Activated CD4-positive, CD25-positive, alpha-beta regulatory T cell treated with anti-CD3 and anti-CD28 coated beads, Interleukin-2, amount 50 U/mL, for 16 hours (primary cell): Measurements from ENCODE around the gene P2RX3.

Source experiments
- DNase-seq: peaks from one replicate; pipeline ENCODE4 v3.0.0-alpha.2; 2020; ENCODE audit warnings: low read depth, low spot score

Gene P2RX3

GRCh38 chr11:57309106-57310059 is 28.8 kb upstream of the P2RX3 start:
- DNase-seq: no peak

DNA sequence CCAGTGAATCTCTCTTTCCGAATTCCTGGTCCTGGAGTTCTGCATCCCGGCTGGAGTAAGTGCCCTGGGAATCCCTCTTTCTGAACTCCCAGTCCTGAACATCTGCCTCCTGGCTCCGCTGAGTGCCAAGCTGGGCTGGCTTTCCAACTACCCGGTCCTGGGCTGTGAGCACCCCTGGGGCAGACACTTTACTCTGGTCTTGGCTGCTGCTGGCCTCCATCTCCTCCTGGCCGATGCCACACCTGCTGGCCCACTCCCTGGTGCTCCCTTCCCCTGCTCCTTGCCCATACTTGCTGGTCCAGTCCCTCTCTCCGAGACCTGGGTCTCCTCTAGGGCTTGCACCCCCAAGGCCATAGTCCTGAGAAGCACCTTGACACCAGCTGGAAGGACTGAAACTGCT is 28.1 kb upstream of the P2RX3 start:
- no peak for DNase-seq

GRCh38 chr11:57310630-57311086 is 27.5 kb upstream of the P2RX3 start:
- no peak for DNase-seq

DNA sequence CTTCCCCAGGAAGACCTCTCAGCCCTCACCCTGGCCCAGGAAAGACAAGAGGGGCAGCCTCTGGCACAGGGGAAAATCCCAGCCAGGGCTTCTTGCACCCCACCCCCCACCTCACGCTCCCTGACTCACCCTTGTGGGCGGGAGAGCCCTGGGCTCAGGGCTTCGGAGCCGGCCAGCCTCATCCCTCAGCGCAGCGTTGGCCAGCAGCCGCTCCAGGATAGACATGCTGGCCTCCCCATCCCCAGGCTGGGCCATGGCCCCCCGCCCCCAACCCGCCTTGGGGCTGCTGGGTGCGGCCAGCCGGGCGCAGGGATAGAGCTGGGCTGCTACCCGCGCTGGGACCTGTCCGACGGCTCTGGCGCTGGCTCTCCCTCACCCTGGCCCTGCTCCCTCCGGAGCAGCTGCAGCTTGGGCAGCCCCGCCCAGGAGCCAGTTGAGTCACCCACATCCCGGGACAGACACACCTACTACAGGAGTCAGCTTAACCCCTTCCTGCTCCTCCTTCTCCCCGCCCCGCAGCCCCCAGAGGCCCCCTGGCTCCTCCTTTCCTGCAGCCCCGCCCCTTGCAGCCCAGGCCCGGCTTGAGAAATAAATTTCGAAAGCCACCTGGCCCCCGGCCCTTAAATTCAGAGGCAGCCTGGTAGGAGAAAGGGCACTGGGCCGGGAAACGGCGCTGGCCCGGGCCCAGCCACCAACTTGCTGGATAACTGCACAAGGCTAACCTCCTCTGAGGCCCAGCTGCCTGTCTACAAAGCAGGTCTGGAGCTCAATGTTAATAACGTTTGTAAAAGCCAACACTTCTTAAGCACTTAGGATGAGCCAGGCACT is 26.8 kb upstream of the P2RX3 start:
- peak; percentile 20 for DNase-seq

DNA sequence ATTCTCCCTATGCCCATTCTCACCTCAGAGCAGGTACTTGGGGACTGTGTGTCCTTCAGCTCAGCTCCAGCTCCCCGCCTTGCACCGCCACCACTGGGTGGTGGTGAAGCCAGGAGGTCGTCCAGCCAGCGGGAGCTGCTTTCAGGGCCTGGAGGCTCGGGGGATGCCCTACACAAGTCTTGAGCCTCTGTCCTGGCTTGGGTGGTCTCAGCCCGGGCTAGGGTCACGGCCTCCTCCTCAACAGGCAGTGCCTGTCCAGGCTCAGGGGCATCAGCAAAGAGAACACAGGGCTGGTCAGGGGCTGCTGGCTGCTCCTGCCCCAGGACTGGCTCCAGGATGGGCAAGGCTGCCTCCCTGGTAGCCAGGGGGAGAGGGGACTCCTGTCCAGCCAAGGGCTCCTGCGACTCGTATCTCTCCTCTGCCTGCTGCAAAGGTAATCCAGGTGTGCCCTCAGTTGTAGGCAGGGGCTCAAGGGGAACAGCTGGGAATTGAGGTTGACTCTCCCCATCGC is 25.6 kb upstream of the P2RX3 start:
- DNase-seq: no peak

DNA sequence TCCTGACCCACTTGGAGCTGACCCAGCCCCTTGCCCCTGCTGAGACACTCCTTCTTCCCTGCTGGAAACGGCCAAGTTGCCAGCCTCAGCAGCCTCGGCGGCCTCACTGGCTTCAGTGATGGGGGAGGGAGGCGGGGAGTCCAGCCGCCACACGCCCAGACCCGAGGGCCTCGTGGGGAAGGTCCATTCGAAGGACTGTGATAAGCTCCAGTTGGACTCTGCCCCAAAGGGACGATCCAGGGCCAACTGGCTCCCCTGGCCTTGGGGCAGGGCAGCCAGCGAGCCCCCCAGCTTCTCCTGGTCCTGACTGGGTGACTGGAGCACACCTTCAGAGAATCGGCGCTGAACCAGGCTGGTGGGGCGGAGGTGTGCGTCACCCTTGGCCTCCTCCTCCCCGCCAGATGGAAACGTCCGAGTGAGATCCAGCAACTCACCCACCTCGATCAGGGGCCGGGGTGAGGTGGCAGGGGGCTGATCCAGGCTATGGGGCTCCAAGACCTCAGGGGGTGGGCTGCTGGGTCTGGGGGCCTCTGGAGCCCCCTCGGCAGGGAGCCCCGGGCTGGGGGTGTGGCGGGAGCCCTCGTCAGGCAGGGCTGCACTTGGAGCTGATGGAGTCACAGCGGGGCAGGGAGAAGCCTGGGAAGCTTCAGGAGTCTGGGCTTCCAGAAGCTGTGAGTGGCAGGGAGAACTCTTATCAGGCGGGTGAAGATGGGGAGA is 24.9 kb upstream of the P2RX3 start:
- no peak for DNase-seq

DNA sequence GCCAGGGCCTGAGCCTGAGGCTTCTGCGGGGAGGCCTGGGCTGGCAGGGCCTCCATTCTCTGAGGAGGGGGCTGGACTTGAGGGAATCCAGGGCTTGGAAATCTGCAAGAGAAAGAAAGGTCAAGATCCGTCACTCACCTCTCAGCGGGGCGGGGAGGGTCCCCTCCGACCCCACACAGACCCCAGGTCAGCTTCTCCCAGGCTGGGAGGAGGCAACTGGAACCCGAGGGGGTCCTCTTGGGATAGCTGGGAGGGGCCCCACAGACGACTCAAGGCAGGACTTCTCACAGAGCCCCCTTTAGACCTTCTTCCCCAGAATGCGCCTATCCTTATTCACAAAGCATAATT is 24.4 kb upstream of the P2RX3 start:
- no peak for DNase-seq

DNA sequence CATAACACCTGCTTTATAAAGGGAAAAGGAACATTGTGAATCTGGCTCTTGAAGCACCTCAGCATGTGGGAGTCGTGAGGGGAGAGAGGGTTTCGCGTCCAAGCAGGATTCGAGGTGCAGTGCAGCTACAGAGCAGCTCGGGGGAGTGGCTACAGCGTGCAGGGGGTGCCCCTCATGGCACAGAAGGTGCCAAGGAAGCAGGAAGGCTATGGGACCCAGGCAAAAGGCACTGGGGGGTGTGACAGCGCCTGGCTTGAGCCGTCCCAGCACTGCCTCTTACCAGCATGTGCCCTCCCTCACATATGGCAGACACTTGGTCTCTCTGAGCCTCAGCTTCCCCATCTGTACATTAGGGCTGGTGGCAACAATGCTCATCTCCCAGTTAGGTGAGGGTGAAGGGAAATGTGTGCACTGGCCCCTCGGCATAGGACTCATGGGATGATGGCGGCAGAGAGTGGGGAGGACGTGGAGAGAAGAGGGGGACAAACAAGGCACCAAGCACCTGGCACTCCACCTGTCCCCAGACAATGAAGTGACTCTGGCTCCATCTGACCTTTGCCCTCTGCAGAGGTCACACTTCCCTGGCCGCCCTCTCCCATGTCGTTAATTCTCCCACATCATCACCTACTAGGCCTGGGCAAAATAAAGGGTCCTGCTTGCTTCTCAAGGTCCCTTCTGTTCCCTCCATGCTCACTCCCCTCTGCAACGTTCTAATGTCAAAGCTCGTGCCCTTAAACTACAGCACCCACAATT is 23.8 kb upstream of the P2RX3 start:
- no peak for DNase-seq

DNA sequence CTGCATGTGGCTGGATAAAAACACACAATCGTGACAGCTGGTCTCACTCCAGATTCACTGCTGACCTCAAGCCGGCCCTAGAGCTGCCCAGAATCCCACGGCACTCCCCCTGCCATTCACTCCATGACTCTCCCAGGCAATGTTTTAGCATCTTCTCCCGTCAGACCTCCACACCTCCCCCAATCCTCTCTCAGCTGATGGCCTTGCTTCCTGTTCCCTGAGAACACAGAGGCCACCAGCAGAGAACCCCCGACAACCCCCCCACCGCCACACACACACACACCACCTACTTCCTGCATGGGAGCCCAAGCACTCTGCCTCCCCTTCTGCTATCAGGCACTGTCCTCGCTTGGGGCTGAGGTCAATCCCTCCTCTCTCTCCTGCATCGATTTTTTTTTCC is 22.7 kb upstream of the P2RX3 start:
- no peak for DNase-seq

DNA sequence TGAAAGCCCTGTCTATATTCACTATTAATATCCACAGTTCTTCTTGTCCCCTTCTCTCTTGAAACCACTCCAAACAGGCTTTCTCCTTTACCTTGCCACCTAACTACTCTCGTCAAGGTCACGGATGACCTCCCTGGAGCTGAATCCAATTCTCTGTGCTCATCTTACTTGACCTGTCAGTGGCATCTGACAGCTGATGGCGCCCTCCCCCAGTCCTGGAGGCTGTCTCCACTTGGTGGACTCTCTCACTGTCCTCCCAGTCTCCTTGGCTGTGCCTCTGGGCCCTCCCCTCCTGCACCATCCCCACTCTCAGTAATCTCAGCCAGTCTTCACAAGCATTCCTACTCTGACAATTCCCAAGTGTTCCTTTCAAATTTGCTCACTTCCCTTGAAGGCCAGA is 22.1 kb upstream of the P2RX3 start:
- no peak for DNase-seq

DNA sequence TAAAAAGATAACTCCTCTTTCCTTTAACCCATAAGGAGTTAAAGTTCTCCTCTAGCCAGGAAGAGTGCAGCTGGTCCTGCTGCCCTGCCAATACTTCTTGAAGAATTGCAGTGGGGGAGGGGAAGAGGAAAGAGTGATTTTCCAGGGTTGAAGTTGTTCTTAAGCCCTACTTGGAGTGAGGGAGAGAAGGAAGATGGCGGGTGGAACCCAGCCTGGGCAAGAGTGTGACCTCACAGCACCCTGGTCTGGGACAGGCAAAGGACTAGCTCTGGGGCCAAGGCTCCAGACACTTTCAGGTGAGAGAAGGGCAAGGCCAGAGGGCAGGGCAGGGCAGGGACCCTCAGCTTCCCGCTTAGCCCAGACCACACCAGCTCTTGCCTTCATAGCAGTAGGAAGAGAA is 20.0 kb upstream of the P2RX3 start:
- no peak for DNase-seq

GRCh38 chr11:57320067-57320718 is 18.0 kb upstream of the P2RX3 start:
- DNase-seq: no peak

DNA sequence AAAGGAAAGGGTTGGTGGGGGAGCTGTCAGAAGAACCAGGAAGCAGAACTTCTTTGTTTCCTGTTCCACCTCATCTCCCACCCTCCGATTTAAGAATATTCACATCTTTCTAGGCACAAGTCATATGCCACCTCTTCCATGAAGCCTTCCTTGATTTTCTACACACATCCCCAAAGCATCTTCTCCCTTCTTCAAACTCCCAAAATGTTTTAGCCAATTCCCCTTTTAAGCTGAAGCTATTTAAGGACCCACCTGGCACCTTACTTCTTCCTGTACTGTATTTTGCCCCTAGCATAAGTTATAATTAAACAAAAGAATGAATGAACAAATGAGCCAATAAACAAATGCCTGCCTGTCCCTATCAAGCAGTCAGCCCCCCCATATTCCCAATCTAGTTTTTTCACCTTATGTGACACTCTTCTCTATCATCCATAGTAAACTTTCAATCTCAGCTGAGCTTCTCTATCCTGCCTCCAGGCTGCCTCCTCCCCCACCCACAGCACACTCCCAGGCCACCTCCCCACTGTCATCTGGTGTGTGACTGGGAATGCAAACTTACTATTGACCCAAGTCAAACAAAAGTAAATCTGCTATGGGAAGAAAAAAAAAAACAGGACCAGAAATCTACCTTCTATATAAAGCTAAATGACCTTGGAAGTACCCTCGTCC is 17.3 kb upstream of the P2RX3 start:
- no peak for DNase-seq

DNA sequence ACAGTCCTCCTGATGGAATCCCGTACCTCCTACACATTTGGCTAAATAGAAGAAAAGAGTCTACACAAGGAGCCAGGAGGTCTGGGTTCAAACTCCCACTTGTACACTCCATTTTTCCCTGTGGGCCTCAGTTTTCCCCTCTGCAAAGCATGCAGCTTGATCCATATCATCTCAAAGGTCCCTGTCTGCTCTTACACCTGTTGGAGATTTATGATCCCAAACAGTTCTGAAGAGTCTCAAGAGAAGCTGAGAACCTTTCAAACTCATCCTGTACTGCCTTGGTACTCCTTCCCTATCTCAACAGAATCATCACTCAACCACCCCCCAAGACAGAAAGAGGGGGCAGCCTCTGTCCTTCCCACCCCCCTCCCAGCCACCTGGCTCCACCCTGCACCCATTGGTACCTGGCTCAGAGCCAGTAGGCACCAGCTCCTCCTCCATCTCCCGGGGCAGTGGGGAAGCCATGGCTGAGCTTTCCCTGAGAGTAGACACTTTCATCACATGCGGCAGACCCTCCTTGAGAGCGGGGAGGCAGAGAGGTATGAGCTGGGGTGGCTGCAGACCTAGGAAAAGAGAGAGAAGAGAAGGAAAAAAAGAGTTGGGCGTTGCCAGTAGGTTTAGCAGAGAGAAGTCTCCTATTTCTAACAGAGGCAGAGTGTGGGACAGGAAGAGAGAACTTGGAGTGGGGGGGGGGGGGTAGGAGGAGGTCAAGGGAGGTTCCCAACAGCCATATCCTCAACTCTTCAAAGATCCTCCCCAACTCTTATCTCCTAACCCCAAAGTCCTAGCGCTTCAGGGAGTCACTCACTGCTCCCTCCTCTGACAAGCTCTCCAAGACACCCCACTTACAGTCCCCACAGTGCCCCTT is 16.5 kb upstream of the P2RX3 start:
- no peak for DNase-seq

DNA sequence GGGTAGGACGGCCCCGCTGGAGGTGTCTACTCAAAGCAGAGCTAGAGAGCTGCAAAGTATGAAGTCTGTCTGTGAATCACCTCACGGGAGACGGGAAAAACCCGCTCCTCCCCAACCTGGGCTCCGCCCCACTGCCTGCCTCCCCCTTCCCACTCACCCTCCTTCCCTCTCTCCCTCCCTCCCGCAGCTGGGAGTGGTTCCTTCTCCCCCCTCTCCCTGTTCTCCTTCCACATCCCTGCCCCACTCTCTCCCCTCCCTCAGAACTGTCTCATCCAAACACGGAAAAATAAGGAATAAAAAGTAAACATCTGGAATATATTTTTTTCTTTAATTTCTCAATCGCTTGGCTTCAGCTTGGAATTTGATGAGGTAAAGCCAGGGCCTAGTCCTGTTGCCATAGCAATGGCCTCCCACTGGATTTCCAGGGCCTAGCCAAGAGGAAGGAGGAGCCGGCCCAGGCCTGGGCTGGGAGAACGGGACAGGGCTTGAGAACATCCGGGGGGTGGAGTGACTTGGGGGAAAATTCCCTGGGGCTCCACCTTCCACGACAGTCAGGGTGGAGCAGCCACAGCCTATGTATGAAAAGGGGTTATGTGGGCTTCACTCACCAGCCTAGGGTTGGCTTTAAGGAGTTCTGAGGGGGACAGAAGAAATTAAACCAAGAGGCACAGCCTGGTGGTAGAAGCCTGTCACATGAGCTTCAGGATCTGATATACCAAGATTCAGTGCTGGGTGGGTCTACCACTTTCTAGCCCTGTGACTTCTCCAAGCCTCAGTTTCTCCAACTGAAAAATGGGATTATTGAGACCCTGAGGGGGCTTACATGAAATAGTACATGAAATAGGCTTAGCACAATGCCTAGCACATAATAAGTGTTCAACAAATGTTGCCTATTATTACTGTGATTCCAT is 15.6 kb upstream of the P2RX3 start:
- DNase-seq: no peak

- no peak for DNase-seq
These were observed 14.8 kb upstream of the P2RX3 start for GRCh38 chr11:57323167-57323854.

DNA sequence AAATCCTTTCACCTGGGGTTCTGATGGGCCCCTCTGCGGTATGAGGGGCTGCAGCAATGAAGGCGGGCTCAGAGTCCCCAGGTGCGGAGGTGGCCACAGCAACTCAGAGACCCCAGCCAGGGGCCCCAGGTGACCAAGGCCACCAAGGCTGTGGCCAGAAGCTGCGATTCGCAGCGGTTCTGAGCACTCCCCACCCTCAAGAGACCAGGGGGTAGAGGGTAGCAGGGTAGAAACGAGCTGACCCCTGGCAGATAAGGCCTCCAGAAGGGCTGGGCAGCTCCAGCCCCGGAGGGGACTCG is 14.3 kb upstream of the P2RX3 start:
- no peak for DNase-seq
